Duodenal mucosa (tissue), 2 donors: ENCODE results near the gene IQCE.

ENCODE experiments used
- H3K27ac ChIP-seq: one replicate; pipeline ENCODE4 v1.7.0; 2013; ENCODE audit warnings: low read depth, low read length
- H3K27me3 ChIP-seq, 2 donors: one replicate each; pipeline ENCODE4 v1.7.0; 2013; ENCODE audit warnings: low read length in 2 of 2, control low read depth in 1 of 2; ENCODE audit not compliant: insufficient read depth in 2 of 2, control insufficient read depth in 1 of 2
- H3K36me3 ChIP-seq, 2 donors: one replicate each; pipeline ENCODE4 v1.7.0; 2013; ENCODE audit warnings: low read length in 2 of 2, control low read depth in 1 of 2; ENCODE audit not compliant: insufficient read depth in 2 of 2, control insufficient read depth in 1 of 2
- H3K4me1 ChIP-seq, 2 donors: one replicate each; pipeline ENCODE4 v1.7.0; 2013; ENCODE audit warnings: low read length in 2 of 2, control low read depth in 1 of 2; ENCODE audit not compliant: insufficient read depth in 2 of 2, control insufficient read depth in 1 of 2
- H3K4me3 ChIP-seq, 2 donors: one replicate each; pipeline ENCODE4 v1.7.0; 2013; ENCODE audit warnings: low read length in 2 of 2, low read depth in 1 of 2
- H3K9ac ChIP-seq, 2 donors: one replicate each; pipeline ENCODE4 v1.7.0; 2013; ENCODE audit warnings: low read length in 2 of 2, low read depth in 1 of 2
- H3K9me3 ChIP-seq, 2 donors: one replicate each; pipeline ENCODE4 v1.7.0; 2013; ENCODE audit warnings: low read length in 2 of 2, control low read depth in 1 of 2; ENCODE audit not compliant: control insufficient read depth in 1 of 2

Gene IQCE

DNA sequence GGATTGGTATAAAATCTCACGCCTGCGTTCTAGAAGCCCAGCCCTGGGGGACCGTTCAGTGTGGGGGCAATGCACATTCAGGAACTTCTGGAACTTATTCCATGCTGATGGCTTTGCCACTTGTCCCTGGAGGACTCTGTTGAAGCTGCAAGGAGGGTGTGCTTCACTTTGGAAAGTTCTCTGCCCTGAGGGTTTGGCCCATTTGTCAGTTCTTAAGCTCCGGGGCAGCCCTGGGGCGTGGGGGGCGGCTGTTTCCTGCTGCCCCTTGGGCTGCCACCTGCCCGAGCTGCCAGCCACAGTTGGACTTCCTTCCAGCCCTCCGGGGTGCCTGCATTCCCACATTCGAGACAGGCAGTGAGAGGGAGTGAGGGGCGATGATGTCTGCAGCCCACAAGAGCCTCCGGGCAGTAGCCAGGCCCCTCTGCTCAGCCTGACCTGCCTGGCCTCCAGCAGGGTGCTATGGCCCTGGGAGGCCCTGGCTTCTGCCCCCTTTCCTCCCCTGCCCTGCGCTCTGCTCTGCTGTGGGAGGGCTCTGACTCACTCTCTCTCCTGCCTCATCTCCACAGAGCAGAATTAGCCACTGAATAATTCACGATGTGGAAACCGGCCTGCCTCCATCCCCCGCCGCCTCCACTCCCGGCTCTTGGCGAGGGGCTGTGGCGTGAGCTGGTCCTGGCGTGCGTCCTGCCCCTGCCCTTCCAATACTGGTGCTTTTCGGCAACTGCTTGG, 74.9 kb downstream of the IQCE start:
- H3K36me3 ChIP-seq = no peaks in the 10 kb centered on the region
- H3K27ac ChIP-seq = peak overlapping the region; percentile 65
- peaks cover 35 to 62% of the 10 kb centered on the region in 2 donors for H3K4me1 ChIP-seq
- peak overlapping the region; percentile 81 to 93 for H3K9ac ChIP-seq
- H3K4me3 ChIP-seq = peak overlapping the region; percentile 85 to 89
- no peaks in the 10 kb centered on the region for H3K27me3 ChIP-seq
- H3K9me3 ChIP-seq = no peaks in the 10 kb centered on the region

DNA sequence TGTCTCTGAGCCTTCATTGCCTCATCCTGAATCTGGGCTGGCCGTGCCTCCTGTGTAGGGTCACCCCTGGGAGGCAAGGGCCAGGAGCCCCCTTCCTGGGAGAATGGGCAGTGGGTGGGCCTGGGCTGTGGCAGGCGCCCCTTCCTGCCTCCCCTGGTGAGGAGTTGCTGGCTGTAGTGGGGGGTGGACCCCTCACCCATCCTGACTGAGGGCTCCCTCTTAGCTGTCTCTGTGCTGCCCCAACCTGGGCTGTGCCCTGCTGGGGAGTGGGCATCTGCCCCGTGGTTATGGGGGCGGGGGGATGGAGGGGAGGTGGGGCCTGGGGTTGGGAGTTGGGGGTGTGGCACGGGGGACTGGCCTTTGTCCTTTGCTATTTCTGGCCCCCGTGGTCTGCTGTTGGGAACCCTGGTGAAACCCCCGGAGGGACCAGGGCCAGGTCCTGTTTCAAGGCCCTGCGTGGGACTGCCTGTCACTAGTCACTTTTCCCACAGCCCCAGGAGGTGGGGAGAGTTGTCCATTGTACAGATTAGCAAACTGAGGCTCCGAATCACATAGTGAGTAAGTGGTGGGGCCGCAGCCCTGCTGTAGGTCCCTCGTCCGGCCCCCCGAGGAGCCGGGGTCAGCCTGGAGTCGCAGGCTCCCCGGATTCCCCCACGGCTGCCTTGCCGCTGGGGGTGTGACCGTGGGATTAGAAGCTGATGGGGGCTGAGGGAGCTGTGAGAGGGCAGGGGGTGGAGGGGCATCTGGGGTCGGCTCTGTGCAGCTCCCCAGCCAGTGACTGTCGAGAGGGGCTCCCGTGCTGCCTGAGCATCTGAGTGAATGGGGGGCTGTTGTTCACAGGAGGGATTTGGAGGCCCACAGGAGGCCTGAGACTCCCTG, 75.7 kb downstream of the IQCE start:
- peak overlapping the region; percentile 81 to 93 for H3K9ac ChIP-seq
- H3K4me1 ChIP-seq = peaks cover 33 to 61% of the 10 kb centered on the region in 2 donors
- no peaks in the 10 kb centered on the region for H3K36me3 ChIP-seq
- H3K27me3 ChIP-seq = no peaks in the 10 kb centered on the region
- H3K4me3 ChIP-seq = peak overlapping the region; percentile 85 to 89
- no peaks in the 10 kb centered on the region for H3K9me3 ChIP-seq
- H3K27ac ChIP-seq = peak overlapping the region; percentile 65

DNA sequence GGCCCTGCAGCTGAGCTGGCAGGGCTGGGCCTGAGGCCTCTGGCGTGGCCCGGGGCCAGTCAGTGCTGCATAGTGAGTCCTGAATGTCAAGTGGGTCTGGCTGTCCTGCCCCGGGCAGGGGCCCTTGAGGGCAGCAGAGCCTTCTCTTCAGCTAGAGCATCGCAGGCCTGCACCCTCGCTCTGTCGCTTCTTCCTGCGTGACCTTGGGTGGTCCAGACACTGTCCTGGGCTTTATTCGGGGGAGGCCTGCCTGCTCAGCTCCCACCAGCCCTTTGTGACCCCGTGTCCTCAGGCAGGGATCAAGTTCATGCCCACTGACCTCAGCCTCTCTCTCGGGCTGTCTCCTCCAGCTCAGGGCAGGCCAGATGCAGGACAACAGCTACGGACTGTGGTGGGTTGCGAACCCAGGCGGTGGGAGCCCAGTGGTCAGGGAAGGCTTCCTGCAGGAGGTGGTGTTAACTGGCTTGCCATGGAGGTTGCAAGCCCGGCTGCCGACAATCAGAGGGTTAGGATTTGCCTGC, 76.4 kb downstream of the IQCE start:
- peaks cover 26 to 55% of the 10 kb centered on the region in 2 donors for H3K4me1 ChIP-seq
- no peak overlapping the region for H3K9ac ChIP-seq
- no peaks in the 10 kb centered on the region for H3K36me3 ChIP-seq
- H3K27me3 ChIP-seq = no peaks in the 10 kb centered on the region
- H3K9me3 ChIP-seq = no peaks in the 10 kb centered on the region
- no peak overlapping the region for H3K4me3 ChIP-seq
- H3K27ac ChIP-seq = peak overlapping the region; percentile 54

DNA sequence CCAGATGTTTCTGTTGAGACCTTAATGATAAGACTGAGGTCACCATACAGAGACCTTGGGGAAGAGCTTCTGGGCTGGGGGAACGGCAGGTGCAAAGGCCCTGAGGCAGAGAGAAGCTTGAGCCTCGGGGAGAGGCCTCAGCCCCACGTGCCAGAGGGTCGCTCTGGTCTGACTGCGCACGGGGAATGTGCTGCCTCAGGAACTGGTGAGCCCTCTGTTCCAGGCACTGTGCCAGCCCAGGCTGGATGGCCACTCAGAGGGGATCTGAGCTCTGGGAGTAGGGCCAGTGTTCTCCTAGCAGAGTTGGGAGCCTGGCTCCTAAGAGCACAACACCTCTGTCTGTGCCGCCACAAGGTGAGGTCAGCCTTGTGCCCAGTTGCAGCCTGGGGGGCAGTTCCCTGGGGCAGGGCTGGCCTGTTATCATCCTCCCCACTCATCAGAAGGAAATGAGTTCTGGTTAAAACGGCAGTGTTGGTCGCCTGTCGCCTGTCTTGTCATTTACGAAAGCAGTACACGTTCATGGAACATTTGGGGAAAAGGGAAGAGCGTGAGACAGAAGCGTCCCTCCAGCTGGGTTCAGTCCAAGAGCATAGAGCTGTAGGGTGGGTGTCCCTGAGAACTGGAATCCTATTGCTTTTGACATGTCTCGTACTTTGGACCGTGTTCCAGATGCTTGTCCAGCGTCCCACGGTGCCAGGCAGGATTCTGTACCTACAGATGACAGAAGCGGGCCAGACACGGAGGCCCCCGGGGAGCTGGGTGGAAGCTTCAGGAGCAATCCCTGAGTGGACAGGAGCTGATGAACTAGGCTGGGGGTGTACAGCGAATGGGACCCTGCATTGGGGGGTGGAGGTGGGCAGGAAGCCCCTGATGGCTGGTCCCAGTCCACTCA, 77.3 kb downstream of the IQCE start:
- H3K9ac ChIP-seq = peak overlapping the region in 1 of 2 donors; percentile 15
- H3K27me3 ChIP-seq = no peaks in the 10 kb centered on the region
- peaks cover 28 to 55% of the 10 kb centered on the region in 2 donors for H3K4me1 ChIP-seq
- no peaks in the 10 kb centered on the region for H3K9me3 ChIP-seq
- no peaks in the 10 kb centered on the region for H3K36me3 ChIP-seq
- H3K27ac ChIP-seq = peak overlapping the region; percentile 54
- H3K4me3 ChIP-seq = no peak overlapping the region

DNA sequence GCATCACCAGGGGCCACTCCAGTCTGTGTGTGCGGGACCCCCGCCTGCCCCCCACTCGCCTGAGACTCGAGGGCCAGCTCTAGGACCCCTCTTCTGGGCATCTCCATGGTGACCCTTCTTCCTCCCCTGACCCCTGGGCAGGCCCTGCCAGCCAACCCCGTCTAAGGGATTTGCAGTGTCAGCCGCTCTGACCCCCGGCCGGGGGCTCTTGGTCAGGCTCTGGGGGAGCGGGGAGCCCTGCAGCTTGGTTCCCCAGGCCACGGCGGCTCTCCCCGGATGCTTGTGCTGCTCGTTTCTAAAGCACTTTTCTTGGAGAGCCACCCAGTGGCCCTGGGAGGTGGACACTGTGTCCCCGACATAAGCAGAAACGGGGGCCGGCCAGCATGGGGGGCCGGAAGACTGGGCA, 78.3 kb downstream of the IQCE start:
- H3K27ac ChIP-seq = peak overlapping the region; percentile 70
- H3K36me3 ChIP-seq = no peaks in the 10 kb centered on the region
- H3K9ac ChIP-seq = no peak overlapping the region
- peaks cover 30 to 51% of the 10 kb centered on the region in 2 donors for H3K4me1 ChIP-seq
- H3K9me3 ChIP-seq = no peaks in the 10 kb centered on the region
- H3K4me3 ChIP-seq = no peak overlapping the region
- H3K27me3 ChIP-seq = no peaks in the 10 kb centered on the region

DNA sequence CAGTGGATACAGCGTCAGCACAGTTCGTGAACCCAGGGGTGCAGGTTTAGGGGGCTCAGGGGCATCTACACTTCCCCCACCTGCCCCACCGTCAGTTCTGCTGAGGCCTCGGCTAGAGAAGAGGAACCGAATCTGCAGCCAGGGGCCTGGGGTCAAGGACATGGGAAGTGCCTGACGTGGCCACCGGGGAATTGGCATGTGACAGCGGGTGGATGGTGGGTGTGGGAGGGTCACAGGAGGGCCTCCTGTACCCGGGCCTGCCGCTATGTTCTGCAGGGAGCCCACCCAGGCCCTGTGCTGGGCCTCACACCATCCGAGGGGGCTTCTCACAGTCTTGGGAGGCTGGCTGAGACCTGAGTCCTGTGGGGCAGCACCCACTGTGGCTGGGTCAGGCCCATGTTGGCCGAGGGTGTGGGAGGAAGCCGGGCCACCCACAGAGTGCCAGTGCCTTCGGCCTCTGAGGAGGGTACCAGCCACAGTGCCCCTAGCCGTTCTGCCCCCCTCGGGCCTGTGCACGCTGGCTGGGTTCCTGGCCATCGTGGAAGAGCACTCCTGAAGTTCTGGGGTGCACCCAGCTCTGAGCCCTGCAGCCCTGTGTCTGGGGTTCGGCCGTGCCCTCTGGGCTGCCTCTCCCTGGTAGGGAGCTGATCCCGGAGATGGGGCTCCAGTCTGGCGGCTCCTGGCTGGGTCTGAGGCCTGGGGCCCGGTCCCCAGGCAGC, 78.9 kb downstream of the IQCE start:
- no peak overlapping the region for H3K4me3 ChIP-seq
- H3K9me3 ChIP-seq = no peaks in the 10 kb centered on the region
- H3K9ac ChIP-seq = no peak overlapping the region
- no peaks in the 10 kb centered on the region for H3K36me3 ChIP-seq
- H3K27me3 ChIP-seq = no peaks in the 10 kb centered on the region
- H3K27ac ChIP-seq = peak overlapping the region; percentile 70
- peaks cover 30 to 46% of the 10 kb centered on the region in 2 donors for H3K4me1 ChIP-seq

DNA sequence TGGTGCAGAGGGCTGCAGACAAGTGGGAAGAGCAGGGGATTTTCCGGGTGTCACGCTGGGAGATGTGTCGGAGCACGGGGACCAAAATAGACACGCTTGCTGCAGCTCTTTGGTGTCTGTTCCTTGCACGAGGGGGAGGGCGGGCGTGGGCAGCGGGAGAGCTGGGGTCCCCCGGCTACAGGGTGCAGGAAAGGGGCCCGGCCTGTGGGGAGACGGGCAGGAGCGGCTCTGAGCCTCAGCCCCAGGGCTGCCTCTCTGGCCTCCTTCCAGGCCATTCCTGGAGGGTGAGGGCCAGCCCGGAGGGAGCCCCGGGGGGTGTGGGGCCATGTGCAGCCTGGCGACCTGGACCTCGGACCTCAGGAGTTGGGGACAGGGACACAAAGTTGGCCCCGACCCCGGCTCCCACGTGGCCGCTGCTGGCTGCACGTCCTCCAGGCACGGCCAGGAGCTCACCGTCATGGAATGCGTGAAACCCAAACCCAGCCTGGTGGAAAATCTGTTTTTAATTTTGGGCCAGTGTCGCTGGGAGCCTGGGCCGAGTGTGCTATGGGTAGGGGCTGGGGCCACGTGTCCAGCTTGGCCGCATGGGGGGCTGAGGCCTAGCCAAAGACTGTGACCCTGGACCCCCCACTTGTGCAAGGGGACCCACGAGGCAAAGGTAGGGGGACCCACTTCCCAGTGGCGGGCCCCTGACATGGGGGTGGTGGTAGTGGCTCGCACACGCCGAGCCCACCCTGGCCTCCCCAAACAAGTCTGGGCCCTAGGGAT, 79.6 kb downstream of the IQCE start:
- peaks cover 25 to 39% of the 10 kb centered on the region in 2 donors for H3K4me1 ChIP-seq

DNA sequence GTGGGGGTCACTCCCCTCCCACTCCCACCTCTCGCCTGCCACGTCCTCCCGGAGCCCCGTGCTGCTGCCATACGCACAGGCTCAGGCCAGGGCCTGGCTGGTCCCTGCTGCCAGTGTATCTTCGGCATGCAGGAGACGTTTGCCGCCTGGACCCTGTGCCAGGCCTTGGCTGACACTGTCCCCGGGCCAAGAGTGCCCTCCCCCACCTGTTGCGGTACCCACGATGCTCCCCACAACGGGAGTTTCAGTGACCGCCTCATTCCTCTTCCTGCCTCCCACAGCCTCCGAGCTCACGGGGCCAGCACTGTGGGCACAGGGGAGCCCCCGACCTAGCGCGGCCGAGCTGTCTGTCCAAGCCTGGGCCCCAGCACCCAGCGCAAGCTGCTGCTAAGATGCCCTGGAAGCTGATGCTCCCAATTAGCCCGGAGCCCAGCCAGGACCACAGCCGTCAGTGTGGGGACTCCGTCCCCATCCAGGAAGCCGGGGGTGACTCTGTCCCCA, 80.5 kb downstream of the IQCE start:
- H3K27ac ChIP-seq = no peak overlapping the region
- H3K36me3 ChIP-seq = no peaks in the 10 kb centered on the region
- H3K9ac ChIP-seq = no peak overlapping the region
- H3K9me3 ChIP-seq = no peaks in the 10 kb centered on the region
- no peaks in the 10 kb centered on the region for H3K27me3 ChIP-seq
- H3K4me1 ChIP-seq = peaks cover 17 to 32% of the 10 kb centered on the region in 2 donors
- H3K4me3 ChIP-seq = no peak overlapping the region

More for the DNA sequence above, 79.6 kb downstream of the IQCE start:
- Histone ChIP-seq H3K27me3 (no peaks in the 10 kb centered on the region), H3K4me3 (no peak overlapping the region), H3K36me3 (no peaks in the 10 kb centered on the region), H3K27ac (peak overlapping the region; percentile 42), H3K9me3 (no peaks in the 10 kb centered on the region), H3K9ac (no peak overlapping the region)
